Measurements from ENCODE around the gene HMCN2. TPM values are rescaled to one million over a fixed set of nuclear protein-coding genes. Genes with fewer than 3 reads are reported as not detected.

Gene HMCN2
- polyA plus RNA-seq, 2 of the 4 experiments (the other 2 are of a cell fraction), result 0.01 TPM; not detected in 1

- Histone ChIP-seq H3K4me1 (no peaks in the 10 kb centered on the region), H3K4me3 (no peak overlapping the region), H3K4me2 (no peak overlapping the region), H3K27ac (no peak overlapping the region), H3K9me3 (no peaks in the 10 kb centered on the region)
- 80% methylated on average over 14 of the region's 26 CpGs for WGBS (ENCODE audit: missing lambda C conversion rate)
- no peak for TF ChIP-seq JUNB (IDR thresholded peaks at IDR 0.05)
- TF ChIP-seq HOXB5 (CRISPR knock-in tag; IDR thresholded peaks at IDR 0.05), result no peak
- no peak for TF ChIP-seq RCOR1 (IDR thresholded peaks at IDR 0.05; ENCODE audit: low read depth, low read length)
- TF ChIP-seq ZC3H11A (IDR thresholded peaks at IDR 0.05), result no peak
- no peak for DNase-seq (ENCODE audit: low read depth in 1 of 2, low spot score in 1 of 2)
- no peak for ATAC-seq
- ChIA-PET POLR2A (no interaction called here), CTCF (interaction anchor here (0.8 to 2.3 kb wide), 3 partner anchors 9 to 28 kb away, joined by 3 to 17 read pairs (median 3); no protein-coding TSS in a partner anchor)
- FAIRE-seq, result no peak
Measured at GRCh38 chr9:130234340-130235260, 31.0 kb upstream of the HMCN2 start.

GRCh38 chr9:130235558-130236435, 29.8 kb upstream of the HMCN2 start:
- H3K4me2 ChIP-seq, result no peak overlapping the region
- H3K4me1 ChIP-seq, result peaks cover 9% of the 10 kb centered on the region; the same call in 2 of the 3 replicates
- H3K9me3 ChIP-seq, result no peaks in the 10 kb centered on the region
- no peak overlapping the region for H3K4me3 ChIP-seq
- POLR2A ChIA-PET, result interaction anchor here (1.1 kb wide), 1 partner anchor 128 kb away, joined by 3 read pairs; no protein-coding TSS in a partner anchor
- WGBS (ENCODE audit: missing lambda C conversion rate), result 48% methylated on average over 37 of the region's 45 CpGs
- CTCF ChIA-PET, result interaction anchor here (0.6 to 11.4 kb wide), 35 partner anchors 9 to 371 kb away, joined by 3 to 191 read pairs (median 5); no protein-coding TSS in a partner anchor
- ATAC-seq, result peak in 1 of 2 experiments; percentile 67; a peak in 3 of 6 replicates
- no peak for FAIRE-seq
- H3K27ac ChIP-seq, result no peak overlapping the region
- DNase-seq (ENCODE audit: low read depth in 1 of 2, low spot score in 1 of 2), result peak; percentile 47 to 48
- no peak for TF ChIP-seq CHD4 (IDR thresholded peaks at IDR 0.05; ENCODE audit: borderline replicate concordance)
- TF ChIP-seq MAFK (IDR thresholded peaks at IDR 0.05; ENCODE audit: partially characterized antibody), result peak; percentile 13
- TF ChIP-seq CTCF (IDR thresholded peaks at IDR 0.05), result peak; percentile 92
- peak; percentile 79 to 85 for TF ChIP-seq RAD21 (conservative IDR thresholded peaks at IDR 0.05 in 1 of 2, IDR thresholded peaks at IDR 0.05 in 1 of 2)
- TF ChIP-seq HEYL (CRISPR knock-in tag; IDR thresholded peaks at IDR 0.05), result no peak
- TF ChIP-seq FOXS1 (CRISPR knock-in tag; IDR thresholded peaks at IDR 0.05), result no peak
- TF ChIP-seq SMC3 (IDR thresholded peaks at IDR 0.05), result peak; percentile 93

GRCh38 chr9:130236436-130236985, 29.0 kb upstream of the HMCN2 start:
- Histone ChIP-seq H3K4me3 (no peak overlapping the region), H3K4me2 (no peak overlapping the region), H3K27ac (no peak overlapping the region), H3K9me3 (no peaks in the 10 kb centered on the region), H3K4me1 (peaks cover 12% of the 10 kb centered on the region; the same call in 2 of the 3 replicates)
- POLR2A ChIA-PET, result interaction anchor here (1.1 kb wide), 1 partner anchor 128 kb away, joined by 3 read pairs; no protein-coding TSS in a partner anchor
- CTCF ChIA-PET, result interaction anchor here (0.6 to 11.4 kb wide), 39 partner anchors 9 to 371 kb away, joined by 3 to 191 read pairs (median 4); no protein-coding TSS in a partner anchor
- DNase-seq (ENCODE audit: low read depth in 1 of 2, low spot score in 1 of 2) (no peak), ATAC-seq (no peak), FAIRE-seq (no peak)
- TF ChIP-seq CHD4 (IDR thresholded peaks at IDR 0.05; ENCODE audit: borderline replicate concordance) (no peak), EP300 (IDR thresholded peaks at IDR 0.05) (no peak), JUN (IDR thresholded peaks at IDR 0.05) (no peak), RAD21 (conservative IDR thresholded peaks at IDR 0.05 in 1 of 2, IDR thresholded peaks at IDR 0.05 in 1 of 2) (peak in 1 of 2 experiments; percentile 19; a peak in 1 of 5 replicates), CTCF (IDR thresholded peaks at IDR 0.05) (peak; percentile 16)
- WGBS (ENCODE audit: missing lambda C conversion rate), result 62% methylated on average over 10 of the region's 10 CpGs
